Measurements from ENCODE around the gene AGAP1. TPM values are rescaled to one million over a fixed set of nuclear protein-coding genes. Genes with fewer than 3 reads are reported as not detected.

The AGAP1 gene
- total RNA-seq, 1 donor from 2014 or later, result 21.1 TPM

DNA sequence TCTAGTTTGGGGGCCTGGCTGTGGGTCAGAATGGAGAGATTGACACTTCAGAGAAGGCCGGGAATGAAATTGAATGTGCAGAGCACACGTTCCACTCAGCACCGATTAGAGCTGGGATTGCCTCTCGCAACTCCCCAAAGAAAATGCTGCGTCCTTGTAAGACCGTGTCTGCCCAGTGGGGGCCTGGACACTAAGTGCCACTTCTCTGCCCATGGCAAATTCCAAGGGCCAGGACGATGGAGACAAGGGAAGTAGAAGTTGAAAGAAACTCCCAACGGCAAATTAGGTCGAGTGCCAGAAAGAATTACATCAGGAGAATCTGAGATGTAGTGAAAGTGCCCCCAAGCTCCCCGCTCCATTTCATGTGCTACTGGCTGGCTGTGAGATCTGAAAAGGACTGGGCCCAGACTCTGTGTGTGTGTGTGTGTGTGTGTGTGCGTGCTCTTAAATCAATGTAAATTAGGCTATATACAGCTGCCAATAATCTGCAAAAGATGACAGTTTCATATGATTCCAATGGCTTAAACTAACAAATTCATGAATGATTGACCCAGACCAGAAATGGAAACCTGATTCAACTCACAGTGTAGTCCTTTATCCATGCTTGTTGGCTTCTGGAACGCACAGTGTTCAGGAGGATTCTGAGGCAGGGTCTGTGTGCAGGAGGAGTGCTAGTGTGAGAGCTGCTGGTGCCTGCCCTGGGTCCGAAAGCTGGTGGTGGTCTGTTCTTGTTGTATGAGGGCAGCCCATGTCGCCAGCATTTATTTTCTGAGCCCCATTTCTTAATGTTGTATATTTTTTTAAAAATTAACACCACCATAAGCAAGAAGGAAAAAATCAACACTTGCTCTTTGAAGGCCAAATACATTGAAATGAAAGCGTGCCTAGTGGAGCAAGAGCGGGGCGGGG lies 234.3 kb downstream of the AGAP1 start:
- TF ChIP-seq POLR2AphosphoS5 (IDR thresholded peaks at IDR 0.05; ENCODE audit: insufficient read depth in 1 of 2, low read depth in 1 of 2), result no peak
- no peak for TF ChIP-seq POLR2A (IDR thresholded peaks at IDR 0.05)
- TF ChIP-seq, protein P1, sequence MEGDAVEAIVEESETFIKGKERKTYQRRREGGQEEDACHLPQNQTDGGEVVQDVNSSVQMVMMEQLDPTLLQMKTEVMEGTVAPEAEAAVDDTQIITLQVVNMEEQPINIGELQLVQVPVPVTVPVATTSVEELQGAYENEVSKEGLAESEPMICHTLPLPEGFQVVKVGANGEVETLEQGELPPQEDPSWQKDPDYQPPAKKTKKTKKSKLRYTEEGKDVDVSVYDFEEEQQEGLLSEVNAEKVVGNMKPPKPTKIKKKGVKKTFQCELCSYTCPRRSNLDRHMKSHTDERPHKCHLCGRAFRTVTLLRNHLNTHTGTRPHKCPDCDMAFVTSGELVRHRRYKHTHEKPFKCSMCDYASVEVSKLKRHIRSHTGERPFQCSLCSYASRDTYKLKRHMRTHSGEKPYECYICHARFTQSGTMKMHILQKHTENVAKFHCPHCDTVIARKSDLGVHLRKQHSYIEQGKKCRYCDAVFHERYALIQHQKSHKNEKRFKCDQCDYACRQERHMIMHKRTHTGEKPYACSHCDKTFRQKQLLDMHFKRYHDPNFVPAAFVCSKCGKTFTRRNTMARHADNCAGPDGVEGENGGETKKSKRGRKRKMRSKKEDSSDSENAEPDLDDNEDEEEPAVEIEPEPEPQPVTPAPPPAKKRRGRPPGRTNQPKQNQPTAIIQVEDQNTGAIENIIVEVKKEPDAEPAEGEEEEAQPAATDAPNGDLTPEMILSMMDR (IDR thresholded peaks at IDR 0.05), result no peak
- peaks cover 38% of the 10 kb centered on the region for H3K4me1 ChIP-seq
- H3K27ac ChIP-seq, result no peak overlapping the region

DNA sequence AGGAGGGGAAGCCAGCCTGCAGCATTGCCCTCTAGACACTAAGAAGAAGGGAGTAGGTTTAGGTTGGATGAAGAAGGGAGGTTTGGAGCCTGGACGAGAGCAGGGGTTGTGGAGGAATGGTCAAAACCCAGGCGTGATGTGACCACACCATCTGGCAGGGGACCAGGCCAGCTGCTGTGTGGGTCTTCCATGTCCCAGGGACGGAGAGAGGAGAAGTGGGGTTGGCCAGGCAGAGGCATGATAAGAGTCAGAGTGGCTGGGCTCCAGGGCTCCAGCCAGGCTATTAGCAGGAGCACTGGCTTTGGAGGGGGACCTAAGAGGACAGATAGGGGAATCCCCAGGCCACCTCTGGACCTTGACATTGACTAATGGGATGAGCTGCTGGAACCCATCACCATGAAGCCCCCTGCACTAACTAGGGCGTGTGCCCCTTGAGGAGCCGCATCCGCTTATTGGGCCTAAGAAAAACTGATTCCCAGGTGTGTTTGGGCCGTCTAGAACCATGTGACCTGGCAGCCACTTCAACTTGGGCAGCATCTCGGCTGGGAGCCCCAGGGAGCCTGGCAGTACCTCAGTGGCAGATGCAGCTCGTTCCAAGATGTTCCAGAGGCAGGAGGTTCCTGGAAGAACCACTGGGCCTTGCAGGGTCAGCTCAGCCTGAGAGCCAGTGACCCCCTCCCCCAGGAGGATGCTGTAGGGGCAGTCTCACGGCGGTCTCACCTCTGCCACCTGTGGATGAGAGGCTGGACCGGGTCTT lies 235.1 kb downstream of the AGAP1 start:
- DNase-seq (ENCODE audit: extremely low spot score in 2 of 2), result no peak
- no peak overlapping the region for H3K4me3 ChIP-seq
- no peaks in the 10 kb centered on the region for H3K27me3 ChIP-seq
- peaks cover 32% of the 10 kb centered on the region for H3K4me1 ChIP-seq
- H3K27ac ChIP-seq, result no peak overlapping the region
- intact Hi-C loops (cut with DNase I), result no loop called here
- H3K9me3 ChIP-seq, result no peaks in the 10 kb centered on the region
- TF ChIP-seq POLR2AphosphoS5 (IDR thresholded peaks at IDR 0.05; ENCODE audit: insufficient read depth in 1 of 2, low read depth in 1 of 2), result no peak
- TF ChIP-seq, protein P1 (IDR thresholded peaks at IDR 0.05), result no peak
- no peaks in the 10 kb centered on the region for H3K36me3 ChIP-seq

More for the DNA sequence above, 234.3 kb downstream of the AGAP1 start:
- H3K36me3 ChIP-seq, result no peaks in the 10 kb centered on the region
- H3K9me3 ChIP-seq, result no peaks in the 10 kb centered on the region
- no peak overlapping the region for H3K4me3 ChIP-seq
- no peaks in the 10 kb centered on the region for H3K27me3 ChIP-seq
- DNase-seq (ENCODE audit: extremely low spot score in 2 of 2), result no peak
- intact Hi-C loops (cut with DNase I), result no loop called here

GRCh38 chr2:235729557-235729947 lies 235.7 kb downstream of the AGAP1 start:
- H3K27me3 ChIP-seq, result no peaks in the 10 kb centered on the region
- intact Hi-C loops (cut with DNase I), result no loop called here
- no peaks in the 10 kb centered on the region for H3K36me3 ChIP-seq
- TF ChIP-seq, protein P1 (IDR thresholded peaks at IDR 0.05), result no peak
- TF ChIP-seq POLR2AphosphoS5 (IDR thresholded peaks at IDR 0.05; ENCODE audit: insufficient read depth in 1 of 2, low read depth in 1 of 2), result no peak
- TF ChIP-seq POLR2A (IDR thresholded peaks at IDR 0.05), result no peak
- no peak for DNase-seq (ENCODE audit: extremely low spot score in 2 of 2)
- H3K4me1 ChIP-seq, result peaks cover 27% of the 10 kb centered on the region
- H3K4me3 ChIP-seq, result no peak overlapping the region
- no peaks in the 10 kb centered on the region for H3K9me3 ChIP-seq
- no peak overlapping the region for H3K27ac ChIP-seq

DNA sequence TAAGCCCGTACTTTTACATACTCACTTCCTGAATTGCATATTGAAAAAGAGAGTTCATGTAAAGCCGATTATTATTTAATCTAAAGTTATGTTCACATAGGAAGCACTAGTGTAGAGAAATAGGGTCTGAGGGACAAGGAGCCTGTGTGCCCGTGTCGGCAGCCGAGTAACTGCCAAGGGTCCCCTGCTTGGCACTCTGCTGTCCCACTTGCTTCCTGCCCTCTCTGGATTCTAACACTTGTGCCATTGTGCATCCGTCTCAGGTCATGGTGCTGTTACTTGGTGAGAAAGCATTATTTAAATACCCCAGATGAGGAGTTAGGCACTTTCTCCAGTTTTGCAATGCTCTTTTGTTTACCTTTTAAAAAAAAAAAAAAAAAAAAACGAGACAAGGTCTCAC lies 236.3 kb downstream of the AGAP1 start:
- Histone ChIP-seq H3K27me3 (no peaks in the 10 kb centered on the region), H3K4me3 (no peak overlapping the region), H3K27ac (no peak overlapping the region), H3K4me1 (peaks cover 21% of the 10 kb centered on the region), H3K36me3 (no peaks in the 10 kb centered on the region), H3K9me3 (no peaks in the 10 kb centered on the region)
- intact Hi-C loops (cut with DNase I), result no loop called here
- DNase-seq (ENCODE audit: extremely low spot score in 2 of 2), result no peak
- TF ChIP-seq POLR2AphosphoS5 (IDR thresholded peaks at IDR 0.05; ENCODE audit: insufficient read depth in 1 of 2, low read depth in 1 of 2) (no peak), POLR2A (IDR thresholded peaks at IDR 0.05) (no peak)
- TF ChIP-seq, protein P1 (IDR thresholded peaks at IDR 0.05), result no peak

All from vagina (tissue), 2 donors.